GM12801 (cell line): Measurements from ENCODE around the gene CNTLN.

ENCODE experiments used
- TF ChIP-seq, protein P1 (sequence below): IDR thresholded peaks from one replicate; pipeline ENCODE4 v1.5.1; 2011; ENCODE audit warnings: control low read depth; ENCODE audit not compliant: insufficient read length; ENCODE audit errors: extremely low read depth

The CNTLN gene

DNA sequence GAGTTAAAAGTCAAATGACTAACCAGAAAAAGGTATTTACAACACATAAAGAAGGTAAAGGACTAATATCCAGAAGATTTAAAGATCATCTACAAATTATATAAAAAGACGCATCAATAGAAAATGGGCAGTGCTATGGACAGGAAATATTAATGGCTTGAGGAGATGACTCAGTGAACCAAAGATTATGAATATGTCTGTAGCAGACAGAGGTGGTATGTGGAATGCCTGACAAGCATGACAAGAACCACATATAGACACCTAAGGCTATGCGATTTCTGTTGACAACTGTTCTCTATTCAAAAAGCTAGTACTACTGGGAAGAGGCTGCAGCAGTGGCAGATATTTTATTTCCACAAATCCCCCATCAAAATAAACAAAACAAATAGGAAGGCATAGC, 267.0 kb downstream of the CNTLN start:
- TF ChIP-seq, protein P1, sequence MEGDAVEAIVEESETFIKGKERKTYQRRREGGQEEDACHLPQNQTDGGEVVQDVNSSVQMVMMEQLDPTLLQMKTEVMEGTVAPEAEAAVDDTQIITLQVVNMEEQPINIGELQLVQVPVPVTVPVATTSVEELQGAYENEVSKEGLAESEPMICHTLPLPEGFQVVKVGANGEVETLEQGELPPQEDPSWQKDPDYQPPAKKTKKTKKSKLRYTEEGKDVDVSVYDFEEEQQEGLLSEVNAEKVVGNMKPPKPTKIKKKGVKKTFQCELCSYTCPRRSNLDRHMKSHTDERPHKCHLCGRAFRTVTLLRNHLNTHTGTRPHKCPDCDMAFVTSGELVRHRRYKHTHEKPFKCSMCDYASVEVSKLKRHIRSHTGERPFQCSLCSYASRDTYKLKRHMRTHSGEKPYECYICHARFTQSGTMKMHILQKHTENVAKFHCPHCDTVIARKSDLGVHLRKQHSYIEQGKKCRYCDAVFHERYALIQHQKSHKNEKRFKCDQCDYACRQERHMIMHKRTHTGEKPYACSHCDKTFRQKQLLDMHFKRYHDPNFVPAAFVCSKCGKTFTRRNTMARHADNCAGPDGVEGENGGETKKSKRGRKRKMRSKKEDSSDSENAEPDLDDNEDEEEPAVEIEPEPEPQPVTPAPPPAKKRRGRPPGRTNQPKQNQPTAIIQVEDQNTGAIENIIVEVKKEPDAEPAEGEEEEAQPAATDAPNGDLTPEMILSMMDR, result no peak

DNA sequence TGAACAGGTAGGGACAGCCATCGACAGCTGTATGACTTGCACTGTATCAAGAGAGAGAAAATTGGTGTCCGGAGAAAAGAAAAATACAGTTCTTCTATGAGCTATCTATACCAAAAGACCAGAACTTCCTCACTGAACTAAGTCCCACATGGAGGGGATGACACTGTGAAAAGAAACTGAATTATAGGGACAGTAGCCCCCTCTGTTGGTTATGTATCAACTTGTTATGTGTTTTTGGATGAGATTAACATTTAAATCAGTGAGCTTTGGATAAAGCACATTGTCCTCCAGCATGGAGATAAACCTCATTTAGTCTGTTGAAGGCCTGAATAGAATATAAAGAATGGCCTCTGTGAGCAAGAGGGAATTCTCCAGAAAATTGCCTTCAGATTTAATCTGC, 267.5 kb downstream of the CNTLN start:
- TF ChIP-seq, protein P1, result no peak

DNA sequence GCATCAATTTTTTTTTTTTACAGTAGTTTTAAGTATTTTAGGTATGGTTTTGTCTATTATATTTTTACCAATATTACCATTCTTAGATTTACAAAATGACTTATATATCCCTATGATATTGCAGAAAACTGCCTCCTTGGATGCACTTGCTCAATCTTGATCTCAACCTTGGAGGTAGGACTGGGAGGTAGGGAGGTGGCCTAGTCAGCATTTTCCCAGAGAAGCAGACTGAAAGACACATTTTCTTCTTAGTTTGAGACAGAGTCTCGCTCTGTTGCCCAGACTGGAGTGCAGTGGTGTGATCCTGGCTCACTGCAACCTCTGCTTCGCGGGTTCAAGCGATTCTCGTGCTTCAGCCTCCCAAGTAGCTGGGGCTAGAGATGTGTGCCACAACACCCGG, 268.7 kb downstream of the CNTLN start:
- TF ChIP-seq, protein P1, result no peak

DNA sequence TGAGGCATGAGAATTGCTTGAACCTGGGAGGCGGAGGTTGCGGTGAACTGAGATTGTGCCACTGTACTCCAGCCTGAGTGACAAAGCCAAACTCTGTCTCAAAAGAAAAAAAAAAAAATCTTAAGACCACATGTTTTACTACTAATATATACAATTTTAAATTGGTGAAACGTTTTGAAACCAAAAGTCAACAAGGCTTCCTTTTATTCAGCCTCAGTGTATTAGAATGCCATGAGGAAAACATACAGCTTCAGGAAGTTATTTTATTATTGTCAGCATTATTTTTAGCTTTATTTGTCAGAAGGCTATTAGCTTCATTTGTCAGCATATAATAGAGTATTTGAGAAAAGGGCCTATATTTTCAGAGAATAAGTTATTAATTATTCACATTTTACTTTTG, 280.1 kb downstream of the CNTLN start:
- TF ChIP-seq, protein P1, result no peak

DNA sequence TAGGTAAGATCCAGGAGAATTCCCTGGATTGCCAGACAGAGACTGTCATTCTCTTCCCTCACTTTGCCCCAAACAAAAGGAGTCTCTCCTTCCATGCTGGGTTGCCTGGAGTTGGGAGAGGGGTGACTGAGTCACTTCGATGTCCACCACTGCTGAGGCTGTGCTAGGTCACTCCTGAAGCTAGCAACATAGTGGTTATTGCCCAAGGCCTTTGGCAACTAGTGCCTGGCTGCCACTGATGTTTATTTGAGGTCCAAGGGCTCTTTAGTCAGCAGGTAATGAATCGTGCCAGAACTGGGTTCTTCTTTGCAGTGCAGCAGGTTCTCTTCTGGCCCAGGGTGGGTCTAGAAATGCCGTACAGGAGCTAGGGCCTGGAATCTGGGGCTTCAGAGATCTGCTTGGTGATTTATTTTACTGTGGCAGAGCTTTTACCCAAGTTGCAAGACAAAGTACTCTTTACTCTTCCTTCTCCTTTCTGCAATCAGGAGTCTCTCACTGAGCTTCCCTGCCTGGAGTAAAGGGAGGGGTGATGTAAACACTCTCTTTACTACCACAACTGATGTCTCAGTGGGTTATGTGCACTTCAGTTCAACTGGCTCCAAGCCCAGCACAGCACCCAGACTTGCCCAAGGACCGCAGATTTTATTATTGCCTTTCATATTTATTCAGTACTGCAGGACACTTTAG, 288.3 kb downstream of the CNTLN start:
- TF ChIP-seq, protein P1, result no peak

DNA sequence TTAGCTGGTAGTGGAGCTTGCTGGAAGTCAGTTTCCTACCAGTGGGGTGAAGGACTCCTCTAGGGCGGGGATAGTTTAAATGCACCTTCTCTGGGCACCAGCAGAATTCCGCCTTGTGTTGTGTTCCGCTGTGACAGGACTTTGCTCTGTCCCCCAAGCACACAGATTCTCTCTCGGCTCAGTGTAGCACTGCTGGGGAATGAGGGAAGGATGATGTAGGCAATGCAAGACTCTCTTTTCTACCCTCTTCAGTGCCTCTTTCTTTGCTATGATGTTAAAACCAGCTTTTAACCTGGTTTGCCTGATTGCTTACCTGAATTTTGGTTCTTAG, 288.8 kb downstream of the CNTLN start:
- TF ChIP-seq, protein P1, result no peak

DNA sequence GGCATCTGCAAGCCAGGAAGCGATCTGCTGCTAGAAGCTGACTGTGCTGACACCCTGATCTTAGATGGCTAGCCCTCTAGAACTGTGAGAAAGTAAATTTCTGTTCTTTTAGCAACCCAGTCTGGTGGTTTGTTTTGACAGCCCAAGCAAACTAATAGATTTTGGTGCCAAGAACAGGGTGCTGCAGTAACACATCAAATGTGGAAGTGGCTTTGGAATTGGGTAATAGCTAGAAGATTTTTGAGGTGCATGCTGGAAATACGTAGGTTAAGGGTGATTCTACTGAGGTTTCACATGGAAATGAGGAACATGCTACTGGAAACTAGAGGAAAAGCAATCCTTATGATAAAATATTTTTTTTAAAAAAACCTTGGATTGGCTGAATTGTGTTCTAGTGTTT, 290.5 kb downstream of the CNTLN start:
- TF ChIP-seq, protein P1, result no peak
